NCI-H446 (cell line): ENCODE results near the gene PITPNM2.
"Not testable (repeated sequence)": the region's sequence is repeated elsewhere in the genome, so short reads cannot be mapped to it uniquely, and the experiment has no call there.

Experiments used
- DNase-seq, 2 experiments: peaks; one replicate each; lab custom pipeline; 2025; lab: John Stamatoyannopoulos, UW

PITPNM2 gene

GRCh38 chr12:123120452-123121166 lies 30.3 kb downstream of the PITPNM2 start:
- DNase-seq: no peak

GRCh38 chr12:123119808-123120207 lies 31.1 kb downstream of the PITPNM2 start:
- no peak for DNase-seq

DNA sequence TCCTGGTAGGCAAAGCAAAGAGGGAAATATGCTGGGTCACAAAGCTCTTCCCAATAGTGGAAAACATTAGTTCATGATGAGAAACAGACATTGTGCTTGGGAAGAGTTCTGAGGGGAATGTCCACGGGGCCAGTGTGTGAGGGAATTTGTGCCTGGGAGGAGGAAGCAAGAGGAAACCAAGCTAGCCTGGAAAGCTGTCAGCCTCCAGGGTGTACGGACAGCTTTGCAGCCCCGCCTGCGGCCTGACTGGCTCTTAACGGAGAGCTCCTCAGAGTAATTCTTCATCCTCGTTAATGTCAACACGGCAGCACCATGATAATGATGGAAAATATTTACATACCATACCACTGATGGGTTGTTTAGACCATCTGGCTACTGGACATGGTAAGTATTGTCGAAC lies 32.4 kb downstream of the PITPNM2 start:
- no peak for DNase-seq

GRCh38 chr12:123115409-123116121 lies 35.3 kb downstream of the PITPNM2 start:
- DNase-seq: no peak

DNA sequence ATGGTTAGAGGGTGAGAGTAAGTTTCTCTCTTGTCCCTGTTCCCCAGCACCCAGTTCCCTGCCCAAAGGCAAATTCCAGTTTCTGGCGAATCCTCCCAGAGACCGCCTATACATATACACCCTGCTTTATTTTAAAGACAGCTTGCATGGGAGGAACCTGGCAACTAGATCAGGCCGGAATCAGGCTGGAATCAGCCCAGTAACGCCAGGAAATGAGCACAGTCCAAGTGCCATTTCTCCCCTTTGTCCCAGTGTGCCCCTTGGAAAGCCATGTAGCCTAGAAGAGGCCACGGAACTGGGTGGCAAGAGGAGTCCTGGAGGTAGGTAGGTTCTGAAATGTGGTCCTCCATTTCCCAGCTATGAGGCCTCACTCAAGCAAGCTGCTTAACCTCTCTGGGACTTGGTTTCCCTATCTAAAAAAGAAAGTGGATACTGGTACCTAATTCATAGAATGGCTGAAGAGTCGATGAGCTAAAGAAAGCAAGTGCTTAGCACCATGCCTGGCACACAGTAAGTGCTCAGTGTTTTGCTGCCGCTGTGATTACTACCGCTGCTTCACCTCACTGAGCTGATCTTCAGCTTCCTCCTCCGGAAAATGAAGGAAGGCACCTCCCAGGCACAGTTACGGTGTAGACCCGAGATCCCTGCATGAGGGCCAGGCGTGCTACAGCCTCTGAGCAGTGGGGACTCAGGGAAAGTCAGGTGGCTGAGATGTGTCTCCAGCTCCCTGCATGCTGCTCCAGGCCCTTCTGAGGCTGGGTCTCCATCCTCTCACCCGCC lies 36.4 kb downstream of the PITPNM2 start:
- DNase-seq: peak in 1 of 2 experiments; percentile 16

DNA sequence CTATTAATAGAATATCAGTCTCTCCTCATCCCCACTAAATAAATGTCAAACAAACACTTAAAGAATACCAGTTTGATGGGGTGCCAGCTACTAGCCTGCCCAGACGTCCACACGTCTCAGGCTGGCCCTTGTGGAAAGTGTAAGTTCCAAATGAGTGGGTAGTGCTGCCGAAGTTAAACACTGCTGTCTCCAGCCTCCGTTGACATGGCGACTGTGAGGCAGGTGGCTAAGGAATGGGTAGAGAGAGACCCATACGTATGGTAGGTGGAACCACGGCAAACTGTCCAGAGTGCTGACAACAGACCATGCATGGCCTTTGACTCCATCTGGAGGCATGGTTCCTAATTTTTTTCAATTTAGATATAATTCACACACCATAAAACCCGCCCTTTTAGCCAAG lies 37.9 kb downstream of the PITPNM2 start:
- no peak for DNase-seq

- DNase-seq: no peak
Observed at GRCh38 chr12:123111498-123112165, 39.3 kb downstream of the PITPNM2 start.

GRCh38 chr12:123109319-123109772 lies 41.5 kb downstream of the PITPNM2 start:
- no peak for DNase-seq

DNA sequence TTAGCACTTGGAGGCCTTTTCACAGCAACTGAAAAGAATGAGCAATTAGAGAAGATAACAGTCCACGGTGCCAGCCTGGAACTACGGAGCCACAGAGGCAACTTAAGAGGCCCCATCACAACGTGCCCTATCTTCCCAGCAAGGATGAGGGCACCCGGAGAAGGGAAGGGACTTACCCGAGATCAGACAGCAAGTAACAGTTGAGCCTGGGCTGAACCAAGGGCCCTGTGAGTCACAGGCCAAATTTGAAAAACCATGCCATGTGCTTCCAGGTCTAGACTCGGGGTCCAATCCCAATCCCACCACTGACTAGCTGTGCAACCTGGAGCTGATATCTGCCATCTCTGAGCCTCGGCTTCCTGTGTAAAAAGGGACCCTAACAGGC lies 42.2 kb downstream of the PITPNM2 start:
- no peak for DNase-seq

DNA sequence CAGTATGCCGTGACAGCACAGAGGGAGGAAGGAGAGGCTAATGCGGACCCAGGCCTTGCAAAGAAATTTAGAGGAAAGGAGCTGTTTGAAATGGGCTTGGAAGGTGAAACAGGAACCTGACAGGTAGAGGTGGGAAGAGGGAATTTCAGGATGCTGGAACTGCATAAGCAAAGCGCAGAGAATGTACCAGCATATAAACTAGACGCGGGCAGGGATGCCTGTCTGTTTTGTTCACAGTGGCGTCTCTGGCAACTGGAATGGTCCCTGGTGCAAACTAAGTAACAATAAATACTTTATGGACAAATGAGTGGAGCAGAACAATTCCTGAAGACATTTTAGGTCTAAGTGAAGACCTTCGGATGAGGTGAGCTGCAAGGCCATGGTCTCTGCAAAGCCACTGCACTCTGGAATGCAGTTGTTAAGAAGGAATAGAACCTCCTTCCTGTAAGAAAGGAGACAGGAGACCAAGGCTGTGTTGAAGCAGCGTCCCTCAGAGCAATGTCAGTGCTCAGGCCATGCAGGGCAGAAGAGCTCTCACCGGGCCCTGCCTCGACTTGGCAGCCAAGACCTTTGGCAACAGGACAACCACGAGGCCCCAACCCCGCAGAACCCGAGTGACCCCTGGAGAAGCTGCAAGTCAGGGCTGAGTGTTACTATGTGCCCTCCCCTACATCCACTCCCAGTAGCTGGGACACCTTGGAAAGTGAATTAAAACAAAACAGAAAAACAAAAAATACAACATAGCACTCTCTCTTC lies 42.8 kb downstream of the PITPNM2 start:
- DNase-seq: no peak

DNA sequence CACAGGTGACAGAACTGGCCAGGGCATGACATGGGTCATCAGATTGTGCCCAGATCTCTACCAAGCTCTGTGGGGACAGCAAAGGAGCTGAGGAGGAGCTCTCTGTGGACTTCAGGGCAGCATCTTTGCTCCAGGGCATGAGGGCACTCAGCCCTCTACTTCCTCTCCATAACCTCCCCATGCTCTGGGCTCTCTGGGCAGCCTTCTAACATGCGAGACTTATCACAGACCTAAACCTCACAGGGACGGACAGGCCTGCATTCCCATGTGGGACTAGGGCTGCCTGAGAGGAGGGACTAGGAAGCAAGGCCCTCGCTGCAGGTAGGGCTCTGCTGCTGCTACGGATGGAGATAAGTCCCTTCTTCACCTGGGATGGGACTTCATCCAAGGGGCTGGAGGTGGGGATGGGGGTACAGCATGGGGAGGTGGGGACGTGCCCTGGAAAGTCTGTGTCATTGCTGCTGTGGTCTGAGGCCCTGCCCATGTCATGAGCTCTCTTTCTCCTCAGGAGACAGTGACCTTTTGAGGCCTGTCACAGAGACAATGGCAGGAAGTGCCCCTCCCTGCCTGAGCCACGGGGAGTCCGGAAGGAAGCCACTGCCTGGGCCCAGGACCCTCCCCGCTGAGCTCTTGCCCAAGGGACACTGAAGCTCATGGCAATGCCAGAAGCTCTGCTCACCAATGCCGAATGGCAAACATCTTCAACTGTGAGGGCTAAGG lies 44.1 kb downstream of the PITPNM2 start:
- DNase-seq: no peak

- DNase-seq: no peak
Observed at GRCh38 chr12:123105211-123105826, 45.6 kb downstream of the PITPNM2 start.

- DNase-seq: no peak
Observed at GRCh38 chr12:123104809-123105208, 46.1 kb downstream of the PITPNM2 start.

GRCh38 chr12:123104094-123104493 lies 46.8 kb downstream of the PITPNM2 start:
- not testable (repeated sequence) for DNase-seq

- DNase-seq: no peak
Observed at GRCh38 chr12:123102781-123103503, 47.9 kb downstream of the PITPNM2 start.

DNA sequence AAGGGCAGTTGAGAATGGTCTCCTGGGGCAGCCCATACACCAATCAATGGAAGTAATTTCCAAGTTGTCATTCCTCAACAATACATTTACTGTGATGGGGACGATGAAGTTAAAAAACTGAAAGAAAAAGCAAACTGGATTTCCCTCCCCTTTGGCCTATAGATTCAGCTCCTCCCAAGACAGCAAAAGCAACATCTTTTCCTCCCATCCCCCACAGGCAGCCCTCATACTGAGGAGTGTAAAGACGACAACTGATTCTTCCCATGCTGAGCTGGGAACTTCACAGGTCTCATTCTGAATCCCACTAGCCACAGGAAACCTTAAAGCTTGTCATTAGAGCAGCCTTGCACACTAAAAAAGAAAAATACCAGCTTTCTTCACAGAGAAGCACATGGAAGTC lies 48.5 kb downstream of the PITPNM2 start:
- no peak for DNase-seq

DNA sequence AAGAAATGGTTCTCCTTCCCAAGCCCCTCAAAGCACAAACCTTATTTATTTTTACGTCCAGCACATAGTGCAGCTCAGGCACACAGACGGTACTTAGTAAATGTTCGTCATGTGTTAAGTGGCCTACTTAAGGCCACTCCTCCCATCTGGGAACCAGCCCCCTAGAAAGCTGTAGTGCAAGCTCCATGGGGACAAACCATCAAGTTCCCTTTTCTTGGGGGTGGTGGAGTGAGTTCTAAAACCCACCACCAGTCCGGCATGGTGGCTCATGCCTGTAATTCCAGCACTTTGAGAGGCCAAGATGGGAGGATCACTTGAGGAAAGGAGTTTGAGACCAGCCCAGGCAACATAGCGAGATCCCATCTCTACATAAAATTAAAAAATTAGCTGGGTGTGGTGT lies 49.4 kb downstream of the PITPNM2 start:
- DNase-seq: no peak
